Measurements from ENCODE around the gene SH3RF2.

GRCh38 chr5:146109379-146109778 is 173.0 kb downstream of the SH3RF2 start:
- TF ChIP-seq EZH2 (IDR thresholded peaks at IDR 0.05; ENCODE audit: borderline replicate concordance, low read length): no peak
- TF ChIP-seq, protein P1, sequence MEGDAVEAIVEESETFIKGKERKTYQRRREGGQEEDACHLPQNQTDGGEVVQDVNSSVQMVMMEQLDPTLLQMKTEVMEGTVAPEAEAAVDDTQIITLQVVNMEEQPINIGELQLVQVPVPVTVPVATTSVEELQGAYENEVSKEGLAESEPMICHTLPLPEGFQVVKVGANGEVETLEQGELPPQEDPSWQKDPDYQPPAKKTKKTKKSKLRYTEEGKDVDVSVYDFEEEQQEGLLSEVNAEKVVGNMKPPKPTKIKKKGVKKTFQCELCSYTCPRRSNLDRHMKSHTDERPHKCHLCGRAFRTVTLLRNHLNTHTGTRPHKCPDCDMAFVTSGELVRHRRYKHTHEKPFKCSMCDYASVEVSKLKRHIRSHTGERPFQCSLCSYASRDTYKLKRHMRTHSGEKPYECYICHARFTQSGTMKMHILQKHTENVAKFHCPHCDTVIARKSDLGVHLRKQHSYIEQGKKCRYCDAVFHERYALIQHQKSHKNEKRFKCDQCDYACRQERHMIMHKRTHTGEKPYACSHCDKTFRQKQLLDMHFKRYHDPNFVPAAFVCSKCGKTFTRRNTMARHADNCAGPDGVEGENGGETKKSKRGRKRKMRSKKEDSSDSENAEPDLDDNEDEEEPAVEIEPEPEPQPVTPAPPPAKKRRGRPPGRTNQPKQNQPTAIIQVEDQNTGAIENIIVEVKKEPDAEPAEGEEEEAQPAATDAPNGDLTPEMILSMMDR (conservative IDR thresholded peaks at IDR 0.05 in 1 of 2, IDR thresholded peaks at IDR 0.05 in 1 of 2; ENCODE audit: extremely low read depth in 1 of 2, insufficient read depth in 1 of 2, low read depth in 1 of 2, low read length in 2 of 2): no peak
